SK-N-SH treated with all-trans-retinoic acid at 6 μM for 48 hours (cell line): ENCODE measurements around the gene PDLIM7.

ENCODE experiments used
- ARNTL ChIP-seq: fragments of 450-650 bp; formaldehyde crosslinking; IDR thresholded peaks from 2 replicates; pipeline ENCODE4 v1.5.0; 2020; ENCODE audit warnings: low read depth, mild to moderate bottlenecking, moderate library complexity, borderline replicate concordance
- OSR1 ChIP-seq: fragments of 250-450 bp; sonication (Bioruptor Pico); IDR thresholded peaks from 2 replicates; pipeline ENCODE4 v1.8.0; 2022; ENCODE audit warnings: moderate library complexity, mild to moderate bottlenecking, inconsistent platforms
- SNAI2 ChIP-seq: fragments of 250-450 bp; sonication (Bioruptor Pico); IDR thresholded peaks from 2 replicates; pipeline ENCODE4 v1.5.0; 2020; ENCODE audit warnings: mild to moderate bottlenecking, moderate library complexity
- TOX ChIP-seq: fragments of 250-450 bp; sonication (Bioruptor Pico); IDR thresholded peaks from 2 replicates; pipeline ENCODE4 v1.8.0; 2021; ENCODE audit warnings: mild to moderate bottlenecking, moderate library complexity, borderline replicate concordance
- ZFP3 ChIP-seq: fragments of 250-450 bp; sonication (Bioruptor Pico); IDR thresholded peaks from 2 replicates; pipeline ENCODE4 v1.5.0; 2020; ENCODE audit warnings: mild to moderate bottlenecking, moderate library complexity
- TF ChIP-seq, protein P1 (sequence below): fragments of 250-450 bp; sonication (Bioruptor Pico); IDR thresholded peaks from 2 replicates; pipeline ENCODE4 v1.8.0; 2020; ENCODE audit warnings: mild to moderate bottlenecking, moderate library complexity, borderline replicate concordance
- TF ChIP-seq, protein P2 (sequence below): fragments of 250-450 bp; sonication (Bioruptor Pico); IDR thresholded peaks from 2 replicates; pipeline ENCODE4 v1.5.1; 2021; ENCODE audit warnings: mild to moderate bottlenecking, moderate library complexity

DNA sequence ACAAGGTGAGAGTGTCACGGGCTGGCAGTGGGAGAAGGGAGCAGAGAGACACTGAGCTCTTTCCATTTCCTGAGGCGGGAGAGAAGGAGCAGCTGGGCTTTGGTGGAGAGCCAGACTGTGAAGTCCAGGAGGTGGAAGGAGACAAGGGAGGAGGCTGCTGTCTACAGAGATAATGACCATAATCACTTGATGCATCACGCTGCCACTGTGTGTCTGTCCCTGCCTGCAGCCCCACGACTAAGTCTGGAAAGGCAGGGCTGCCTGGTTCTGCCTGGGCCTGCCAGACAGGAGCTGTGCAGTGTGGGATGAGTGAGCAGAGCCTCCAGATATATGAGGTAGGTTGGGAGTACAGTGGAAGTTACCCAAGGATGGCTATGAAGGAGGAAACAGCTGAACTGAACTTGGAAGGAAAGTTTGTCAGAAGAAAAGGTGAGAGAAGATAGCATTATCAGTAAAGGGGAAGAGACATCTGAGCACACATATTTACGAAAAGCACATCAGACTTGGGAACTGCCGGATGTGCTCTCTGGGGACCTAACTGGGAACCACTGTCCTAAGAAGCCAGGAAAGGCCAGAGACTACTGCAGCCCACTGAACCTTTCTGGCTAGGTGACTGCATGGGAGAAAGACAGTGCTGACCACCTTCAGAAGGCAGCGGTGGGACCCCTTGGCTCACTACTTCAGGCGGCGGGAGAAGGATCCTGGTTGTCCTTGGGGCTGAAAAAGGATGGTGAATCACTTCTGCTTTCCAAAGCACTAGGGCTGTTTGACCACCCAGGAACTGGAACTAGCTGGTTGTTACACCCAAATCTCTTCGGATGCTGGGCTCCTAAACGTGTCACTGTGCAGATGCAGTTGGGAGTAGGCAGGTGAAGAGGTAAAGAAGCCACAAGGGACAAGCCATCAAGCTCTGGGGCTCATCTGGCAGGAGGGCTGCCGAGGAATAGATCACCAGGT, 32.1 kb upstream of the PDLIM7 start:
- TF ChIP-seq, protein P1, sequence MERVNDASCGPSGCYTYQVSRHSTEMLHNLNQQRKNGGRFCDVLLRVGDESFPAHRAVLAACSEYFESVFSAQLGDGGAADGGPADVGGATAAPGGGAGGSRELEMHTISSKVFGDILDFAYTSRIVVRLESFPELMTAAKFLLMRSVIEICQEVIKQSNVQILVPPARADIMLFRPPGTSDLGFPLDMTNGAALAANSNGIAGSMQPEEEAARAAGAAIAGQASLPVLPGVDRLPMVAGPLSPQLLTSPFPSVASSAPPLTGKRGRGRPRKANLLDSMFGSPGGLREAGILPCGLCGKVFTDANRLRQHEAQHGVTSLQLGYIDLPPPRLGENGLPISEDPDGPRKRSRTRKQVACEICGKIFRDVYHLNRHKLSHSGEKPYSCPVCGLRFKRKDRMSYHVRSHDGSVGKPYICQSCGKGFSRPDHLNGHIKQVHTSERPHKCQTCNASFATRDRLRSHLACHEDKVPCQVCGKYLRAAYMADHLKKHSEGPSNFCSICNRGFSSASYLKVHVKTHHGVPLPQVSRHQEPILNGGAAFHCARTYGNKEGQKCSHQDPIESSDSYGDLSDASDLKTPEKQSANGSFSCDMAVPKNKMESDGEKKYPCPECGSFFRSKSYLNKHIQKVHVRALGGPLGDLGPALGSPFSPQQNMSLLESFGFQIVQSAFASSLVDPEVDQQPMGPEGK (CRISPR knock-in tag) = no peak
- TF ChIP-seq OSR1 (CRISPR knock-in tag) (no peak), TOX (CRISPR knock-in tag) (no peak), ARNTL (CRISPR knock-in tag) (no peak), ZFP3 (CRISPR knock-in tag) (no peak), SNAI2 (CRISPR knock-in tag) (no peak)
- TF ChIP-seq, protein P2, sequence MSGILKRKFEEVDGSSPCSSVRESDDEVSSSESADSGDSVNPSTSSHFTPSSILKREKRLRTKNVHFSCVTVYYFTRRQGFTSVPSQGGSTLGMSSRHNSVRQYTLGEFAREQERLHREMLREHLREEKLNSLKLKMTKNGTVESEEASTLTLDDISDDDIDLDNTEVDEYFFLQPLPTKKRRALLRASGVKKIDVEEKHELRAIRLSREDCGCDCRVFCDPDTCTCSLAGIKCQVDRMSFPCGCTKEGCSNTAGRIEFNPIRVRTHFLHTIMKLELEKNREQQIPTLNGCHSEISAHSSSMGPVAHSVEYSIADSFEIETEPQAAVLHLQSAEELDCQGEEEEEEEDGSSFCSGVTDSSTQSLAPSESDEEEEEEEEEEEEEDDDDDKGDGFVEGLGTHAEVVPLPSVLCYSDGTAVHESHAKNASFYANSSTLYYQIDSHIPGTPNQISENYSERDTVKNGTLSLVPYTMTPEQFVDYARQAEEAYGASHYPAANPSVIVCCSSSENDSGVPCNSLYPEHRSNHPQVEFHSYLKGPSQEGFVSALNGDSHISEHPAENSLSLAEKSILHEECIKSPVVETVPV (CRISPR knock-in tag) = no peak
